GM19023 (cell line): ENCODE data around the gene PRKAR1A.
"Not testable (repeated sequence)": the region's sequence is repeated elsewhere in the genome, so short reads cannot be mapped to it uniquely, and the experiment has no call there.

Experiments
- ATAC-seq: cut with Tn5 transposase; IDR thresholded peaks from one replicate; pipeline ENCODE4 v1.9.1; 2021; ENCODE audit warnings: mild to moderate bottlenecking, moderate library complexity; ENCODE audit not compliant: unreplicated experiment

Gene PRKAR1A

GRCh38 chr17:68512247-68512959 lies at the start of gene PRKAR1A:
Gene PRKAR1A (plus strand): TSS chr17:68512430. CDS start chr17:68515400, 2,970 bp downstream.
- peak; percentile 93 for ATAC-seq

DNA sequence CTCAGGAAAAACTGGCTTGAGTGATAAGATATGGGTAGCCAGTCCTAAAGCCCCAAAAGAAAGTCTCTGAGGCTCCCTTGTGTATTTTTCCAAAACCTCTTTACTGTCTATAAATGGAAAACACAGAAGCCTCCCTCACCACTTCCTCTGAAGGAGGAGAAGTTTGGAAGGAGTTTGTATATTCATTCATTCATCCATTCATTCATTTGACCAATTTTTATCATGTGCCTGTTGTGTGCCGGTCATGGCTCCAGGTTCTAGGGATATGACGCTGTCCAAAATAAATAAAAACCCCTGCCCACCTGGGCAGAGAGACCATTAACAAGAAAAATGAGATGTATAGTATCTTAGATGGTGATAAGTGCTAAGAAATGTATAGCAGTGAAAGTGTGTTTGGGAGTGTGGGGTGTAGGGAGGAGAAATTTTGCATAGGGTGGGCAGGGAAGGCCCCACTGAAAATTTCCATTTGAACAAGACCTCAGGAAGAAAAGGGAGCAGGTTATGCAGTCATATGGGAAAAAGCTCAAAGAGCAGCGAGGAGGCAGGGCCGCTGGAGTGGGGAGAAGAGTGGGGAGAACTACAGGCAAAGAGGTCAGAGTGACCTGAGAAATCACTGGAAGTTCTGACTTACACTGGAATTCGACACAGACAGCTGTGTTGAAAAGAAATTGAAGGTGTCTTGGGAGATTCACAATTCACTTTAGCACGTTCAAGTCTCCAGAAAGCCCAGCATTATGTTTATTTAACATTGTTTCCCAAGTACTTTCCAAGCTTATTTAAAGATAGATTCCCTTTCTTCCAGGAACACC lies 48.8 kb upstream of the PRKAR1A start:
- ATAC-seq, result no peak

- no peak for ATAC-seq
Observed at GRCh38 chr17:68468334-68468733, 43.9 kb upstream of the PRKAR1A start.

GRCh38 chr17:68468788-68469187 lies 43.4 kb upstream of the PRKAR1A start:
- no peak for ATAC-seq

GRCh38 chr17:68470961-68471360 lies 41.3 kb upstream of the PRKAR1A start:
- no peak for ATAC-seq

DNA sequence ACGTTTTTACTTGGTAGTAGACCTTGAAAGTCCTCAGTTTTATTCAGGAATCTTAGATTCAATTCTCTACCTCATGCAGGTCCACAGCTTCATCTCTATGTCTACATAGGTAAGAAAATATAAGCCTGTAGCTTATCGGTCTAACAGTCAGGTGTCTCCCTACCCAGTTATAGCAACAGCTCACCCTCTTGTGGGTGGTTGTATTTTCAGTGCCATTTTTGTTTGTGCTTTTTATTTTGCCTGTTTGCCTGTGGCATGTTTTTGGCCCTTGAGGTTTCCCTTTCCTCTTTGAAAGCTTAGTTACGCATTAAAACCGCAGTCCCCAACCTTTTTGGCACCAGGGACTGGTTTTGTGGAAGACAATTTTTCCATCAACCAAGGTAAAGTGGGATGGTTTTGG lies 31.3 kb upstream of the PRKAR1A start:
- ATAC-seq, result no peak

- no peak for ATAC-seq
Observed at GRCh38 chr17:68482576-68483041, 29.6 kb upstream of the PRKAR1A start.

GRCh38 chr17:68484458-68484857 lies 27.8 kb upstream of the PRKAR1A start:
- no peak for ATAC-seq

DNA sequence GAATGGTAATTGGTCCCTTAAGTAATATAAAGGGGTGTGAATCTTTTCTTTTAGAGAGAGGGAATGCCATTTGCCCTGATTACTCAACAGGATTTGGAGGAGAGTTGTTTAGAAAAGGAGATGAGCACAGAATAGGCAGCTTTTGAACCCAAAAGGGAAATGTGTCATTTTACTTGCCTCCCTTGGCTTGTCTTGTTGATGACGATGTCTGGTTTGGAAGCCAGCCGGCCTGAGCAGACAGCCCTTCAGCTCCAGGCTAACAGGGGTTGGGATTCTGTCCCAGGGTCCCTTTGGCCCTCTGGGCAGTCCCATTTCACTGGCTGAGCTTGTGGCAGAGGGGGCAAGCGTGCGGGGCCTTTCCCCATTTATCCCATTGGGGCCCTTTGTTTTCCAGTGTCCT lies 22.3 kb upstream of the PRKAR1A start:
- ATAC-seq, result no peak

GRCh38 chr17:68491381-68492231 lies 20.6 kb upstream of the PRKAR1A start:
- ATAC-seq, result no peak

DNA sequence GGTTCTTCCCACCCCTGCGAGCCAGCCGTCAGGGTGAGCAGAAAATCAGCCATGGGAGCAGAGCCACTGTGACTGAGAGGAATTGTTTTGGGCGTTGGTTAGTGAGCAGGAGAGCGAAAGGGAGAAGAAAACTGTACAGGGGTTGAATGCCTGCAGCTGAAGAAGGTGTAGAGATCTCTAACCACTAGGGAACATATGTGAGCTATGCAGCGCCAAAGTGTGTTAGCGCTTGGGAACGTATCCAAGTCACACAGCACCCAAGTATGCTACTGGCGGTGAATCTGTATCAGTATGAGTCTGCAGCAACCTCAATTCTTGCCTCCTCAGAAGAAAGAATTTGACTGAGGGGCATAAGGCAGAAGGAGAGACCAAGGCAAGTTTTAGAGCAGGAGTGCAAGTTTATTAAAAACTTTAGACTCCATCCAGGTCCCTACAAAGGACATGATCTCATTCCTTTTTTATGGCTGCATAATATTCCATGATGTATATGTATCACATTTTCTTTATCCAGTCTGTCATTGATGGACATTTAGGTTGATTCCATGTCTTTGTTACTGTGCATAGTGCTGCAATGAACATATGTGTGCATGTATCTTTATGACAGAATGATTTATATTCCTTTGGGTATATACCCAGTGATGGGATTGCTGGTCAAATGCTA lies 19.7 kb upstream of the PRKAR1A start:
- not testable (repeated sequence) for ATAC-seq

- ATAC-seq, result no peak
Observed at GRCh38 chr17:68495081-68495480, 17.1 kb upstream of the PRKAR1A start.

DNA sequence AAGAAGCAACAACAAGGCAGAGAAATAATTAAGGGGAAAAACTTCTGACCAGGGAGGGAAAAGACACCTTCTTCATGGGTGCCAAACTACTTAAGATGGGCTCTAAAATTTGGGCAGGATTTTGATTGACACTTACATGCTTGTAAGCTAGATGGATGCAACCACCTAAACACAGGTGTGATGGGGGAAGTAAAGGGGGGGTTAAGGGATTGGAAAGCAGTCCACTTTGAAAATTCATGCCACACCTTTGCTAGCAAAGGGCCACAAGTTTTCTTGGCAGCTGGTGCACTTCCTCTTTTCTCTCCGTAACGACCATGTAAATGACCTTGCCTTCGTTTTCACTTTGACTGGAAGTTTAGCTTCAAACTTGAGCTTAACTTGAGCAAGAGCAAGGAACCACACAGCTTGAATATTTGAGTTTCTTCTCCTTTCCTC lies 14.3 kb upstream of the PRKAR1A start:
- ATAC-seq, result peak; percentile 93

DNA sequence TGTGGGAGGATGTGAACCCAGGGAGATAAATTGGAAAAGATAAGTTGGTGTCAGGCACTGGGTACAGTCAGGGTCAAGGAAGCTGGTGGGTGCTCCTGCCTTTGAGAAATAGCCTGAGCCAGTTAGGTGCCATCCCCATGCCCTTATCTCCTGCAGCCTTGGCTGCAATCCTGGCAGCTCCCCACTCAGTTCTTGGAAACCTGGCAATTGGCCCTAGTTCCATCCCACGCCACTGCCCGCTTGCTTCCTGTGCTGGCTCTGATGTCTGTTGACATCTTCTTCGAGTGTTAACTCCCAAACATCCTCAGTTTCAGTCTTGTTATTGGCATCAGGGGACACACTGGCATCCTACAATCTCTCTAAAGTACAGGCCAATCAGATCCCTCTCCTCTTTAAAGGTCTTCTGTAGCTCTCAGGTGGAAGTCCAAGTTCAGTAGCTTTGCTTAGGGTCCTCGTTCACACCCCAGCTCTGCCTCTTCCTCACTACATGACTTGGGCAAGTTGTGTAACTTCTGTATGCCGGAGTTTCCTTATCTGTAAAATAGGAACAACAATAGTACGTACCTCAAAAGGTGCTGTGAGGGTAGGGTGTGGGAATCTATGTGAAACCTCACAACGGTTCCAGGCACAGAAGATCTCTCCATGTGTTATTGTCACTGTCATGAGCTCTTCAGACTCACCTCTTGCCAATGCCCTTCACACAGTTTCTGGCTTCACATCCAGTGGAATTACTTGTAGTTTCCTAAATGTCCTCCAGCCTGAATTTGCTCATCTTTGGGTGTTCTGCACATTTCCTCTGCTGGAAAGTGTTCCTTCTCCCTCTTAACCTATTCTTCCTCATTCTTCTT lies 13.5 kb upstream of the PRKAR1A start:
- peak; percentile 26 for ATAC-seq

GRCh38 chr17:68499587-68499986 lies 12.6 kb upstream of the PRKAR1A start:
- ATAC-seq, result no peak

DNA sequence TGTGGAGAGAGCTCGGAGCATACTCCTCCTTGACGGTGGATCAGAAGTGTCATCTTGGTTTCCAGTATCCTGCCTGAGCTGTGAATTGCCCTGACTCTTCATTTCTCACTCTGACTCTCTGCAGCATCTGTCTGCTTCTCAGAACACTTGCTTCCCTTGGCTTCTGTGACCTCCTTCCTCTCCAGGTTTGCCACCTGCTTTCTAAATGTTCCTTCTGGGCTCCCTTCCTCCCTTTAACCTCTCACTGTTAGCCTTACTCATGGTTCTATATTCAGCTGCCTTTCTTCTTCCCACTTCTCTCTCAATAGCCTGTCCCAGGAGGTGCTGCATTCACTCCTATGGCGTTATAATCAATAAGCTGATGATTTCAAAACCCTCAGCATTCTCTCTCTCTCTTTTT lies 11.2 kb upstream of the PRKAR1A start:
- no peak for ATAC-seq

GRCh38 chr17:68505951-68506350 lies 6.3 kb upstream of the PRKAR1A start:
- ATAC-seq, result no peak

GRCh38 chr17:68507576-68507975 lies 4.7 kb upstream of the PRKAR1A start:
- no peak for ATAC-seq

- no peak for ATAC-seq
Observed at GRCh38 chr17:68509141-68510057, 2.8 kb upstream of the PRKAR1A start.
